RPMI7951 (cell line): ENCODE data around the gene AP5S1. TPM values are rescaled to one million over a fixed set of nuclear protein-coding genes. Genes with fewer than 3 reads are reported as not detected.
"Not testable (repeated sequence)": the region's sequence is repeated elsewhere in the genome, so short reads cannot be mapped to it uniquely, and the experiment has no call there.

Experiments
- DNase-seq: peaks from one replicate; pipeline ENCODE4 v3.0.0-alpha.2; 2012; ENCODE audit warnings: low read depth
- total RNA-seq: library from RNA; depleted of rRNA; stranded (reverse); fragments of >200 nt; shearing (Covaris generic); gene quantifications from 2 replicates; pipeline ENCODE4 v1.2.3, GENCODE V29; 2014

Gene AP5S1
- total RNA-seq, 1 experiment from 2014 or later = 29.7 TPM

DNA sequence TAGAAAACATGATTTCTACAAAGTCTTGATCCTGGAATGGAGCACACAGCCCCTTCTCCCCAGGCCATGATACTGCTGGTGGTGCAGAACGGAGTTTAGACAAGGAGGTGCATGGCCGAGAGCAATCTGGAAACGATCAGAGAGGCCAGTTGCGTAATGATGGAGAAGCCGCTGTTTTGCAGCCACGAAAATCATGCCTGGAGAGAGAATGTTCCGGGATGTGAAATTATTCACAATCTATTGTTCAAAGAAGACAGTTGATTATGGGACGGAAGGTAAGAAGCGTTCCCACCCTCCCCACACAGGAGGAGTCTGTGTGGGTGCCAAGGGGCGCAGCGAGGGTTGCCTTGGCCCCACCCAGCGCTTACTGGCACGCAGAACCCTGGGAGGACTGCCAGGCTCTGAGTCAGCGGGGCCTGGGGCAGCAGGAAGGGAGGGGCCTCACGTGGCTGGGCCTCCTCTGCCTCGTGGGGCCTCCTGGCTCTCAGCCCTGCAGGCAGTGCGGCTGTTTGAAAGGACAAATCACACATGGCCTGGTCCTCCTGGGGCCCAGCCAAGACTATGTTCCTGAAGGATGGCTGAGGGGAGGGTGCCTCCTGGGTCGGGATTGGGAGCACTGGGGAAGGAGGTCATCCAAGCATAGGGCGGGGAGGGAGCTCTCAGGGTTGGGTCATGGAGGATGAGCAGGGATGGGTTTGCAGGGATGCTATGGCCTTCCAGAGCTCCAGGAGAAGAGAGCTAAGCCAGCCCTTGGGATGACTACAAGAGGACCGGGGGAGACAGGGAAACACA lies 8.7 kb upstream of the AP5S1 start:
- peak; percentile 100 for DNase-seq

GRCh38 chr20:3812259-3812681 lies 8.1 kb upstream of the AP5S1 start:
- no peak for DNase-seq

DNA sequence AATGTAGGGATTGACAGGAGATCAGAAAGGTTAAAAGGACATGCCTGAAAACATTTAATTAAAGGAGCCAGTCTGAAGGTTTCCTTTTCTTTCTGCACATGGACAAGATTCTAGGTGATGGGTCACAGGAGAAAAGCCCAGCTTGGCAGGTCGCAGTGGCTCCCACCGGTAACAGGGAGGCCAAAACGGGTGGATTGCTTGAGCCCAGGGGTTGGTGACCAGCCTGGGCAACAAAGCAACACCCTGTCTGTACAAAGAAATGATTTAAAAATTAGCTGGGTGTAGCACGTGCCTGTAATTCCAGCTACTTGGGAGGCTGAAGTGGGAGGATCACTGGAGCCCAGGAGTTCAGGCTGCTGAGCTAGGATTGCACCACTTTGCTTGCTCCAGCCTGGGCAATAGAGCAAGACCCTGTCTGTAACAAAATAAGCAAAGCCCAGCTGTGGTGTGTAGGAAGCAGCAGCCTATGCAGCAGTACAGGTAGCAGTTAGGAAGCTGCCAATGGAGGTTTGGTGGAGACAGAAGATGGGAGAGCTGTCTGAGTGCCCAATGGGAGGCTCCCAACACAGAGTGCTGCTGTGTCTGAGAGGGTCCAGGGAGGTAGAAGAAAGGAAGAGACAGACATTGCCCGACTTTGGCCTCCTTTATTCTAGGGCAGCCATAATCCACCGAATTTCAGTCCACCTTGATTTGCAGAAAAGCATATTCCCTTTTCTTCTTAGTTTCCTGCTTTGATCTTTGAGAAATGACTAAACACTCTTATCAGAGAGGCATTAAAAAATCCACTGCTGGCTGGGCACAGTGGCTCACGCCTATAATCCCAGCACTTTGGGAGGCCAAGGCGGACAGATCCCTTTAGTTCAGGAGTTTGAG lies 7.1 kb upstream of the AP5S1 start:
- DNase-seq = no peak

DNA sequence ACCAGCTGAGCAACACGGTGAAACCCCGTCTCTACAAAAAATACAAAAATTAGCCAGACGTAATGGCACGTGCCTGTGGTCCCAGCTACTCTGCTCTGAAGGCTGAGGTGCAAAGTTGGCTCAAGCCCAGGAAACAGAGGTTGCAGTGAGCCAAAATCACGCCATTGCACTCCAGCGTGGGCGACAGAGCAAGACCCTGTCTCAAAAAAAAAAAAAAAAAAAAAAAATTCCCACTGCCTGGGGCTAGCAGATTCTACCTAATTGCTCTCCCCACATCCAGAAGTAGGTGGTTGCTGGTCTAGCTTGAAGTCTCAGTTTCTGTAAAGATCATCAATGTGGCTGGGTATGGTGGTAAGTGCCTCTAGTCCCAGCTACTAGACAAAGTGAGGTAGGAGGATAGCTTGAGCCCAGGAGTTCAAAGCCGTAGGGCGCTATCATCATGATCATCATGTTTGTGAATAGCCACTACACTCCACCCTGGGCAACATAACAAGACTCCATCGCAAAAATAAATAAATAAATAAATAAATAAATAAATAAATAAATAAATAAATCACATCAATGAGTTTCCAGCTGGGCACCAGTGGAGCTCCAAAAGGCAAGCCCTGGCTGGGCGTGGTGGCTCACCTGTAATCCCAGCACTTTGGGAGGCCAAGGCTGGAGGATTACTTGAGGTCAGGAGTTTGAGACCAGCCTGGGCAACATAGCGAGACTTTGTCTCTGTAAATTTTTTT lies 6.3 kb upstream of the AP5S1 start:
- no peak for DNase-seq

DNA sequence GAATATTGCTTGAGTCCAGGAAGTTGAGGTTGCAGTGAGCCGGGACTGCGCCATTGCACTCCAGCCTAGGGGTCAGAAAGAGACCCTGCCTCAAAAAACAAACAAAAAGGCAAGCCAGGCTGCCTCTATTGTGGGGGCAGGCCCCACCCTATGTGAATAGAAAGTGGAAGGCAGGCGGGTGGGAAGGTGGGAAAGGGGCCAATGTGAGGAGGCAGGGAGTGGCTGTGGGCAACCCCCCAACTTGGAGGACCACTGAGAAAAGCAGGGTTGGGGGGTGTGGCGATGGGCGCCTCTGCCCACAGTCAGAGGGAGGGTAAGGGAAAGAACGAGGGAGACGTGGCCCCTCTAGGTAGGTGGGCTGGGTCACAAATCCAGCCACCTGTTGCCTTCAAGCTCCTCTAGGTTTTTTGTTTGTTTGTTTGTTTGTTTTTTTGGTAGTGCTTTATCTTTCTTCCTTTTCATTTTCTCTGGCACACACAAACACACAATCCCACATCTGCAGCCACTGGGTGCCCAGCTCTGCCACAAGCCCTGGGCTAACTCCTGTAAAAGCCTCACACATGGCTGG lies 5.3 kb upstream of the AP5S1 start:
- no peak for DNase-seq

- no peak for DNase-seq
Measured at GRCh38 chr20:3815703-3816315, 4.5 kb upstream of the AP5S1 start.

GRCh38 chr20:3818155-3819151 lies 1.9 kb upstream of the AP5S1 start:
- peak; percentile 96 for DNase-seq

GRCh38 chr20:3819411-3820047 lies 818 bp upstream of the AP5S1 start:
- no peak for DNase-seq

GRCh38 chr20:3820901-3821727 lies 767 bp downstream of the AP5S1 start:
- DNase-seq = no peak

- no peak for DNase-seq
Measured at GRCh38 chr20:3821996-3822395, 1.6 kb downstream of the AP5S1 start.

DNA sequence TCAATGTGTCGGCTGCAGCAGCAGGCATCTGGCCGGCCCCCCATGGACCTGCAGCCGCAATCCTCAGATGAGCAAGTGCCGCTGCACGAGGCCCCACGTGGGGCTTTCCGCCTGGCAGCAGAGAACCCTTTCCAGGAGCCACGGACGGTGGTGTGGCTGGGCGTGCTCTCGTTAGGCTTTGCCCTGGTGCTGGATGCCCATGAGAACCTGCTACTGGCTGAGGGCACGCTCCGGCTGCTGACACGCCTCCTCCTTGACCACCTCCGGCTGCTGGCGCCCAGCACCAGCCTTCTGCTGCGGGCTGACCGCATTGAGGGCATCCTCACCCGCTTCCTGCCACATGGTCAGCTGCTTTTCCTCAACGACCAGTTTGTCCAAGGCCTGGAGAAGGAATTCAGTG lies 3.5 kb downstream of the AP5S1 start:
- no peak for DNase-seq

DNA sequence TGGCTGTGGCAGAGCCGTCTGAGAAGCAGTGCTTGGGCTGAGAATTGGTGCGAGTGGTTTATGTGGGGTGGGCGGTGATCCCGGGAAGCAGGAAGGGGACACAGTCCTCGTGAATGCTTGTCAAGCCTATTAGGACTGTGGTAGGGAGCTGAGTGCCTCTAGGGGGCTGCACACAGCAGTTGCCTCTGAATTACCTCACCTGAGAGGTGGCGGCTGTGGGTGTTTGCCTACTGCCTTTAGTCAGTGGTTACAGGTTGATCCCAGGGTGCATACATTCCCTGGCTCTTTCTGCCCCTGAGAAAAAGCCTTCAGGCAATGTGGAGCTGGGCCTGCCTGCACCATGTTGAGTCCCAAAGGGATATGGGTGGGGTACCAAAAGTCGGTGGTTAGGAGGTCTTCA lies 5.2 kb downstream of the AP5S1 start:
- DNase-seq = no peak

DNA sequence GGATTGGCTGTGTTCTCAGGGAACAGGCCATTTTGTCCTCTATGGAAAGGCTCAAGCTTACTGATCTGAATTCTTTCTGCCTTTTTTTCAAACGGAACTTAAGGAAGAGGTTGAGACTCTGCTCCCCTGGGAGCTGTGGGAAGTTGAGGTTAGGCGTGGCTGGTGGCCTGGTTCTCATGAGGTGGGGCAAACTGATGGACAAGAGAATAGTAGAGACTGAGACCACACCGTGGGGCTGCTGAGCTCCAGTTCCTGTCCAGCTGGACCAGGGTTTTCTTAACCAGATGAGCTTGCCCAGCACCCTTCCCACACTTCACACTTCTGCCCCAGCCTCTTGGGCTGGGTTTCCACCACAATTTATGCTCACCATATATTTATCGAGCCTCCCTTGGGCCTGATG lies 6.1 kb downstream of the AP5S1 start:
- no peak for DNase-seq

DNA sequence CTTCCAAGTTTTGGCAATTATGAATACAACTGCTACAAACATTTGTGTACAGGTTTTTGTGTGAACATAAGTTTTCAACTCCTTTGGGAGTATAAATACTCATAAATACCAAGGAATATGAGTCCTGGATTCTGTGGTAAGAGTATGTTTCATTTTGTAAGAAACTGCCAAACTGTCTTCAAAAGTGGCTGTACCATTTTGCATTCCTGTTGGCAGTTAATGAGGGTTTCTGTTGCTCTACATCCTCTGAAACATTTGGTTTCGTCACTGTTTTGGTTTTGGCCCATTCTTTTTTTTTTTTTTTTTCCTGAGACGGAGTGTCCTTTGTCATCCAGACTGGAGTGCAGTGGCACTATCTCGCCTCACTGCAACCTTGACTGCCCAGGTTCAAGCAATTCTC lies 8.5 kb downstream of the AP5S1 start:
- DNase-seq = no peak

DNA sequence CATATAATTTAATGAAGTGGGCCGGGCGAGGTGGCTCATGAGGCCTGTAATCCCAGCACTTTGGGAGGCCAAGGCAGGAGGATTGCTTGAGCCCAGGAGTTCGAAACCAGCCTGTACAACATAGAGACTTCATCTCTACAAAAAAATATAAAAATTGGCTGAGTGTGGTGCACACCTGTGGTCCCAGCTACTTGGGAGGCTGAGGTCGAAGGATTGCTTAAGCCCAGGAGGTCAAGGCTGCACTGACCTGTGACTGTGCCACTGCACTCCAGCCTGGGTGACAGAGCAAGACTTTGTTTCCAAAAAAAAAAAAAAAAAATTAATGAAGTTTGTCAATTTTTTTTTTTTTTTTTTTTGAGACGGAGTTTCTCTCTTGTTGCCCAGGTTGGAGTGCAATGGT lies 9.5 kb downstream of the AP5S1 start:
- DNase-seq = not testable (repeated sequence)

DNA sequence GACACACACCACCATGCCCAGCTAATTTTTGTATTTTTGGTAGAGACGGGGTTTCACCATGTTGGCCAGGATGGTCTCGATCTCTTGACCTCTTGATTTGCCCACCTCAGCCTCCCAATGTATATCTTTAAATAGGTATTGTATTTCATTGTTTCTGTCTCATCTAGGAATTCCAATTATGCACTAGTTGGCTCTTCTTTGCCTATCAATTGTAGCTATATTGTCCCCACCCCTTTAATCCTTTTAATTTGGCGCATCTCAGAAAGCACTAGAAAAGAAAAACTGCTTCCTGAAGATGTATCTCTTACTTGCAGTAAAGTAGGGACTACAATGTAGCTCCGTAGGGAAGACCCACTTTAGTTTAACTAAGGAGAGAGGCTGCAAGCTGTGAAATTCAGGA lies 15.8 kb downstream of the AP5S1 start:
- DNase-seq = no peak

DNA sequence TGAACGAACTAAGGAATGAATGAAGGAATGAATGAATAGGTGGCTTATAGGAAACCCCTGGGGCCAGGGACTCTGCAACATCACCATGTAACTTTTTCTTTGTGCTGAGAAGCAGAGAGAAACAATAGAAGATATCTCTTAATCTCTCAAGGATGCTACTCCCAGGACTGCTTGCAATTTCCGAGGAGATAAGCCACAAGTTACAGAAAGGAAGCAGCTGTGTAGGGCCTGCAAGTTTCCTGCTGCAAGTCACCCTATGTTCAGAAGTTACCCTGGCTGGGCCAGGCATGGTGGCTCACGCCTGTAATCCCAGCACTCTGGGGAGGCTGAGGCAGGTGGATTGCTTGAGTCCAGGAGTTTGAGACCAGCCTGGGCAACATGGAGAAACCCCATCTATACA lies 19.0 kb downstream of the AP5S1 start:
- DNase-seq = no peak

GRCh38 chr20:3840201-3840600 lies 19.9 kb downstream of the AP5S1 start:
- DNase-seq = peak; percentile 93
